ENCODE results near the gene ZNF14.

Gene ZNF14

GRCh38 chr19:19750842-19751790 is 18.2 kb upstream of the ZNF14 start:
- no peak overlapping the region for H3K27ac ChIP-seq (ENCODE audit: extremely low read depth, low read depth, low read length)
- TF ChIP-seq CTCF (tag by site-specific recombination; IDR thresholded peaks at IDR 0.05) (no peak), ZNF335 (tag by site-specific recombination; conservative IDR thresholded peaks at IDR 0.05) (no peak), GLIS2 (tag by site-specific recombination; IDR thresholded peaks at IDR 0.05) (no peak), ZNF223 (tag by site-specific recombination; IDR thresholded peaks at IDR 0.05) (no peak), ZNF324 (tag by site-specific recombination; IDR thresholded peaks at IDR 0.05) (no peak), ZNF214 (tag by site-specific recombination; IDR thresholded peaks at IDR 0.05; ENCODE audit: borderline replicate concordance) (no peak), ZEB2 (tag by site-specific recombination; IDR thresholded peaks at IDR 0.05) (no peak), ZNF239 (tag by site-specific recombination; IDR thresholded peaks at IDR 0.05) (no peak), ZNF404 (tag by site-specific recombination; IDR thresholded peaks at IDR 0.05) (no peak), BCL11A (tag by site-specific recombination; IDR thresholded peaks at IDR 0.05; ENCODE audit: low read depth) (no peak), ZNF416 (tag by site-specific recombination; IDR thresholded peaks at IDR 0.05) (no peak), OVOL3 (tag by site-specific recombination; IDR thresholded peaks at IDR 0.05) (no peak), ZNF280D (tag by site-specific recombination; IDR thresholded peaks at IDR 0.05) (no peak)
- H3K4me1 ChIP-seq (ENCODE audit: control insufficient read depth, insufficient read depth, low read length), result no peaks in the 10 kb centered on the region
- CTCF ChIA-PET, result interaction anchor here (0.5 to 0.7 kb wide), 2 partner anchors 16 to 20 kb away, joined by 3 read pairs; no protein-coding TSS in a partner anchor
- H3K36me3 ChIP-seq (ENCODE audit: control insufficient read depth in 2 of 2, insufficient read depth in 1 of 2, low read length in 2 of 2), result no peaks in the 10 kb centered on the region
- H3K9me3 ChIP-seq (ENCODE audit: control insufficient read depth, insufficient read depth, low read depth, low read length), result no peaks in the 10 kb centered on the region
- no peak overlapping the region for H3K4me3 ChIP-seq (ENCODE audit: low read depth, low read length)
- POLR2A ChIA-PET, result interaction anchor here (1.3 kb wide), 1 partner anchor 25 kb away, joined by 3 read pairs; no protein-coding TSS in a partner anchor

GRCh38 chr19:19749908-19750841 is 17.3 kb upstream of the ZNF14 start:
- POLR2A ChIA-PET, result interaction anchor here (1.2 kb wide), 1 partner anchor 26 kb away, joined by 3 read pairs; no protein-coding TSS in a partner anchor
- H3K4me3 ChIP-seq (ENCODE audit: low read depth, low read length), result no peak overlapping the region
- TF ChIP-seq INSM2 (tag by site-specific recombination; IDR thresholded peaks at IDR 0.05) (no peak), ZNF677 (tag by site-specific recombination; IDR thresholded peaks at IDR 0.05) (0 out of 2 replicates have a peak, but pooled peaks have one; percentile 47), ZNF146 (tag by site-specific recombination; IDR thresholded peaks at IDR 0.05) (no peak)
- no peak overlapping the region for H3K27ac ChIP-seq (ENCODE audit: extremely low read depth, low read depth, low read length)
- no peaks in the 10 kb centered on the region for H3K36me3 ChIP-seq (ENCODE audit: control insufficient read depth in 2 of 2, insufficient read depth in 1 of 2, low read length in 2 of 2)
- no peaks in the 10 kb centered on the region for H3K9me3 ChIP-seq (ENCODE audit: control insufficient read depth, insufficient read depth, low read depth, low read length)
- no peaks in the 10 kb centered on the region for H3K4me1 ChIP-seq (ENCODE audit: control insufficient read depth, insufficient read depth, low read length)
- CTCF ChIA-PET, result no interaction called here

Measured in HEK293 (cell line).